Neural progenitor cell (in vitro differentiated cells): Measurements from ENCODE around the gene TPST2. TPM values are rescaled to one million over a fixed set of nuclear protein-coding genes. Genes with fewer than 3 reads are reported as not detected.
A peak's percentile ranks its signal among the peaks of the same experiment; 100 is the strongest.

Source experiments
- DNase-seq: peaks from one replicate; pipeline ENCODE4 v3.0.0-alpha.2; 2016; ENCODE audit warnings: low spot score
- H2AFZ ChIP-seq: fragments of 200-600 bp; sonication (generic); replicated peaks from 2 replicates; pipeline ENCODE4 v1.6.1; 2016; ENCODE audit warnings: antibody characterized with exemption
- H3F3A ChIP-seq: fragments of 200-600 bp; sonication (generic); 2 replicates; pipeline ENCODE4 v1.6.1; 2016; ENCODE audit warnings: antibody characterized with exemption, low read depth
- H3K27ac ChIP-seq: fragments of 200-600 bp; sonication (generic); 2 replicates; pipeline ENCODE4 v1.5.1; 2016; ENCODE audit warnings: mild to moderate bottlenecking
- H3K27me3 ChIP-seq: fragments of 200-600 bp; sonication (generic); 2 replicates; pipeline ENCODE4 v1.6.1; 2016; ENCODE audit warnings: mild to moderate bottlenecking, moderate library complexity
- H3K36me3 ChIP-seq: fragments of 200-600 bp; sonication (generic); 2 replicates; pipeline ENCODE4 v1.5.1; 2016
- H3K4me1 ChIP-seq: fragments of 200-600 bp; sonication (generic); 2 replicates; pipeline ENCODE4 v1.6.1; 2016; ENCODE audit warnings: mixed run types
- H3K4me2 ChIP-seq: fragments of 200-600 bp; sonication (generic); 2 replicates; pipeline ENCODE4 v1.6.1; 2016
- H3K4me3 ChIP-seq: fragments of 200-600 bp; sonication (generic); 2 replicates; pipeline ENCODE4 v1.5.1; 2016
- H3K79me2 ChIP-seq: fragments of 200-600 bp; sonication (generic); 2 replicates; pipeline ENCODE4 v1.6.1; 2016; ENCODE audit warnings: low read depth
- H3K9ac ChIP-seq: fragments of 200-600 bp; sonication (generic); 2 replicates; pipeline ENCODE4 v1.6.1; 2016
- H3K9me3 ChIP-seq: fragments of 200-600 bp; sonication (generic); 2 replicates; pipeline ENCODE4 v1.5.1; 2016; ENCODE audit warnings: low read depth
- H4K20me1 ChIP-seq: fragments of 200-600 bp; sonication (generic); 2 replicates; pipeline ENCODE4 v1.6.1; 2016; ENCODE audit warnings: low read depth
- H3K27ac Mint-ChIP-seq: 3 replicates; pipeline ENCODE4 v1.8.0; 2021; ENCODE audit warnings: mixed read lengths
- H3K27me3 Mint-ChIP-seq: 2 replicates; pipeline ENCODE4 v1.8.0; 2022; ENCODE audit warnings: low read depth, mild to moderate bottlenecking, inconsistent platforms, moderate library complexity, mixed read lengths; ENCODE audit not compliant: insufficient read depth
- H3K36me3 Mint-ChIP-seq: 3 replicates; pipeline ENCODE4 v1.8.0; 2021; ENCODE audit warnings: mixed read lengths
- H3K4me1 Mint-ChIP-seq: 3 replicates; pipeline ENCODE4 v1.8.0; 2021; ENCODE audit warnings: mixed read lengths
- H3K4me3 Mint-ChIP-seq: 3 replicates; pipeline ENCODE4 v1.8.0; 2021; ENCODE audit warnings: mild to moderate bottlenecking, moderate library complexity, mixed read lengths
- H3K9me3 Mint-ChIP-seq: 3 replicates; pipeline ENCODE4 v1.8.0; 2020; ENCODE audit warnings: mixed read lengths
- CTCF ChIP-seq: fragments of 200-600 bp; sonication (generic); IDR thresholded peaks from 2 replicates; pipeline ENCODE4 v1.5.1; 2017; ENCODE audit warnings: antibody characterized with exemption, mild to moderate bottlenecking
- EZH2 ChIP-seq: fragments of 200-600 bp; sonication (generic); IDR thresholded peaks from 2 replicates; pipeline ENCODE4 v1.6.1; 2017; ENCODE audit warnings: antibody characterized with exemption, mild to moderate bottlenecking, moderate library complexity
- EZH2phosphoT487 ChIP-seq: fragments of 200-600 bp; sonication (generic); IDR thresholded peaks from 2 replicates; pipeline ENCODE4 v1.6.1; 2017; ENCODE audit warnings: antibody characterized with exemption
- total RNA-seq: library from RNA; depleted of rRNA; stranded (reverse); fragments of >200 nt; gene quantifications from 2 replicates; pipeline ENCODE4 v1.2.3, GENCODE V29; 2015; ENCODE audit warnings: low replicate concordance

The TPST2 gene
- total RNA-seq, 1 donor from 2014 or later = 31.7 TPM

- H3K27me3 ChIP-seq = no peaks in the 10 kb centered on the region
- H3K4me1 ChIP-seq = no peaks in the 10 kb centered on the region
- H3K27ac ChIP-seq = no peak overlapping the region
- H2AFZ ChIP-seq = no peak overlapping the region
- Mint-ChIP-seq H3K27me3 (no peaks in the 10 kb centered on the region), H3K4me3 (no peak overlapping the region), H3K4me1 (no peaks in the 10 kb centered on the region), H3K9me3 (no peaks in the 10 kb centered on the region), H3K27ac (no peak overlapping the region), H3K36me3 (peaks cover 40% of the 10 kb centered on the region)
- no peak overlapping the region for H3K4me3 ChIP-seq
- H4K20me1 ChIP-seq = no peaks in the 10 kb centered on the region
- DNase-seq = no peak
- peaks cover 9% of the 10 kb centered on the region for H3K36me3 ChIP-seq
- H3K9ac ChIP-seq = no peak overlapping the region
- H3K79me2 ChIP-seq = no peaks in the 10 kb centered on the region
- no peak for TF ChIP-seq CTCF
- no peak for TF ChIP-seq EZH2phosphoT487
- H3K9me3 ChIP-seq = no peaks in the 10 kb centered on the region
- peaks cover 9% of the 10 kb centered on the region for H3F3A ChIP-seq
- H3K4me2 ChIP-seq = no peak overlapping the region
These were observed 95.4 kb downstream of the TPST2 start for GRCh38 chr22:26494506-26494905.

GRCh38 chr22:26492220-26492619 lies 97.7 kb downstream of the TPST2 start:
- H3K4me1 Mint-ChIP-seq = no peaks in the 10 kb centered on the region
- Histone ChIP-seq H3K36me3 (peaks cover 9% of the 10 kb centered on the region), H3K27me3 (no peaks in the 10 kb centered on the region), H3K9ac (no peak overlapping the region), H3K4me3 (no peak overlapping the region), H3K27ac (no peak overlapping the region), H4K20me1 (no peaks in the 10 kb centered on the region), H3K4me2 (no peak overlapping the region), H3K79me2 (peaks cover 1% of the 10 kb centered on the region), H2AFZ (no peak overlapping the region), H3F3A (peaks cover 9% of the 10 kb centered on the region), H3K9me3 (no peaks in the 10 kb centered on the region), H3K4me1 (no peaks in the 10 kb centered on the region)
- DNase-seq = no peak
- H3K36me3 Mint-ChIP-seq = peaks cover 44% of the 10 kb centered on the region
- TF ChIP-seq EZH2 (no peak), EZH2phosphoT487 (no peak), CTCF (no peak)
- no peaks in the 10 kb centered on the region for H3K9me3 Mint-ChIP-seq
- H3K27ac Mint-ChIP-seq = no peak overlapping the region
- no peak overlapping the region for H3K4me3 Mint-ChIP-seq
- H3K27me3 Mint-ChIP-seq = no peaks in the 10 kb centered on the region

- no peak overlapping the region for H2AFZ ChIP-seq
- H3K36me3 ChIP-seq = peaks cover 9% of the 10 kb centered on the region
- H3F3A ChIP-seq = peaks cover 15% of the 10 kb centered on the region
- peaks cover 34% of the 10 kb centered on the region for H3K36me3 Mint-ChIP-seq
- H3K79me2 ChIP-seq = peaks cover 21% of the 10 kb centered on the region
- peaks cover 5% of the 10 kb centered on the region for H3K4me1 Mint-ChIP-seq
- H4K20me1 ChIP-seq = no peaks in the 10 kb centered on the region
- peak overlapping the region; percentile 39 for H3K27ac Mint-ChIP-seq
- no peaks in the 10 kb centered on the region for H3K27me3 ChIP-seq
- no peaks in the 10 kb centered on the region for H3K9me3 ChIP-seq
- H3K4me2 ChIP-seq = no peak overlapping the region
- no peak for TF ChIP-seq EZH2phosphoT487
- no peak for TF ChIP-seq EZH2
- no peak for TF ChIP-seq CTCF
- no peaks in the 10 kb centered on the region for H3K27me3 Mint-ChIP-seq
- no peak for DNase-seq
- H3K4me1 ChIP-seq = peaks cover 6% of the 10 kb centered on the region
- H3K9ac ChIP-seq = no peak overlapping the region
- no peaks in the 10 kb centered on the region for H3K9me3 Mint-ChIP-seq
- H3K4me3 ChIP-seq = no peak overlapping the region
- H3K27ac ChIP-seq = no peak overlapping the region
- no peak overlapping the region for H3K4me3 Mint-ChIP-seq
These were observed 100.4 kb downstream of the TPST2 start for GRCh38 chr22:26489447-26490036.
